Lung (tissue), 12 donors: ENCODE measurements around the gene TMEM235. TPM values are rescaled to one million over a fixed set of nuclear protein-coding genes. Genes with fewer than 3 reads are reported as not detected.

Experiments
- ATAC-seq: fragments of 200-7000 bp; cut with Tn5 transposase; one replicate; pipeline ENCODE4 v1.9.1; 2020; ENCODE audit warnings: moderate number of reproducible peaks; ENCODE audit not compliant: insufficient read depth, low FRiP score
- DNase-seq, 3 donors: peaks; one replicate each; pipeline ENCODE4 v3.0.0-alpha.2; 2013 to 2017
- H3K27ac ChIP-seq, 2 donors: one replicate each; pipeline ENCODE4 v1.5.1; 2013; ENCODE audit warnings: mild to moderate bottlenecking in 2 of 2, moderate library complexity in 2 of 2, control low read depth in 1 of 2, inconsistent platforms in 1 of 2, low read depth in 1 of 2, low read length in 1 of 2
- H3K27me3 ChIP-seq, 3 donors: one replicate each; pipeline ENCODE4 v1.5.1; 2013; ENCODE audit warnings: low read length in 2 of 3; ENCODE audit not compliant: control insufficient read depth in 3 of 3, insufficient read depth in 3 of 3
- H3K36me3 ChIP-seq, 4 donors: one replicate each; pipeline ENCODE4 v1.5.1; 2013; ENCODE audit warnings: low read length in 4 of 4, mild to moderate bottlenecking in 1 of 4, moderate library complexity in 1 of 4; ENCODE audit not compliant: control insufficient read depth in 4 of 4, insufficient read depth in 4 of 4
- H3K4me1 ChIP-seq, 5 donors: one replicate each; pipeline ENCODE4 v1.5.1; 2013; ENCODE audit warnings: low read length in 5 of 5, mild to moderate bottlenecking in 2 of 5, moderate library complexity in 1 of 5; ENCODE audit not compliant: control insufficient read depth in 5 of 5, insufficient read depth in 5 of 5
- H3K4me3 ChIP-seq: one replicate; pipeline ENCODE4 v1.5.1; 2013; ENCODE audit warnings: mild to moderate bottlenecking, control low read depth, moderate library complexity
- H3K9ac ChIP-seq, 2 donors: one replicate each; pipeline ENCODE4 v1.5.1; 2013; ENCODE audit warnings: low read length in 2 of 2, control low read depth in 1 of 2; ENCODE audit not compliant: insufficient read depth in 1 of 2
- H3K9me3 ChIP-seq, 4 donors: one replicate each; pipeline ENCODE4 v1.5.1; 2013; ENCODE audit warnings: low read length in 3 of 4, mild to moderate bottlenecking in 1 of 4, moderate library complexity in 1 of 4; ENCODE audit not compliant: control insufficient read depth in 4 of 4, insufficient read depth in 3 of 4
- WGBS, 2 donors: extraction: QIAGEN DNeasy Blood & Tissue Kit; methylation state at CpG; one replicate each; pipeline ENCODE4 v1.1.7; 2013; 5-methylcytosine and 5-hydroxymethylcytosine counted together
- polyA plus RNA-seq, 2 donors: library from polyadenylated mRNA; stranded (reverse); fragments of 200-250 nt; gene quantifications; one replicate each; pipeline ENCODE4 v1.2.1, GENCODE V29; 2013
- total RNA-seq, 2 donors: library from RNA; depleted of rRNA in 1 of 2; stranded (reverse); fragments of >200 nt in 1 of 2; gene quantifications; one replicate each; pipeline ENCODE4 v1.2.1, GENCODE V29; 2014 to 2021
- TF ChIP-seq, protein P1 (sequence below): IDR thresholded peaks from 2 replicates; pipeline ENCODE4 v1.5.1; 2012; ENCODE audit warnings: mild to moderate bottlenecking; ENCODE audit errors: control extremely low read depth, extremely low read depth
- donor health status: control.
- donor health status: control.
- donor health status: Bipolar disorder and iron deficiency.
- donor health status: healthy.
- donor health status: DM: yes; HTN: yes; CAD: no.

The TMEM235 gene
- total and polyA plus RNA-seq, 4 donors = 0.08 to 0.97 TPM; not detected in 2

GRCh38 chr17:78210111-78210510 lies 21.3 kb upstream of the TMEM235 start:
- Histone ChIP-seq H3K36me3 (peaks cover 0 to 4% (median 0%) of the 10 kb centered on the region in 4 donors), H3K9ac (no peak overlapping the region)
- TF ChIP-seq, protein P1, sequence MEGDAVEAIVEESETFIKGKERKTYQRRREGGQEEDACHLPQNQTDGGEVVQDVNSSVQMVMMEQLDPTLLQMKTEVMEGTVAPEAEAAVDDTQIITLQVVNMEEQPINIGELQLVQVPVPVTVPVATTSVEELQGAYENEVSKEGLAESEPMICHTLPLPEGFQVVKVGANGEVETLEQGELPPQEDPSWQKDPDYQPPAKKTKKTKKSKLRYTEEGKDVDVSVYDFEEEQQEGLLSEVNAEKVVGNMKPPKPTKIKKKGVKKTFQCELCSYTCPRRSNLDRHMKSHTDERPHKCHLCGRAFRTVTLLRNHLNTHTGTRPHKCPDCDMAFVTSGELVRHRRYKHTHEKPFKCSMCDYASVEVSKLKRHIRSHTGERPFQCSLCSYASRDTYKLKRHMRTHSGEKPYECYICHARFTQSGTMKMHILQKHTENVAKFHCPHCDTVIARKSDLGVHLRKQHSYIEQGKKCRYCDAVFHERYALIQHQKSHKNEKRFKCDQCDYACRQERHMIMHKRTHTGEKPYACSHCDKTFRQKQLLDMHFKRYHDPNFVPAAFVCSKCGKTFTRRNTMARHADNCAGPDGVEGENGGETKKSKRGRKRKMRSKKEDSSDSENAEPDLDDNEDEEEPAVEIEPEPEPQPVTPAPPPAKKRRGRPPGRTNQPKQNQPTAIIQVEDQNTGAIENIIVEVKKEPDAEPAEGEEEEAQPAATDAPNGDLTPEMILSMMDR = no peak

DNA sequence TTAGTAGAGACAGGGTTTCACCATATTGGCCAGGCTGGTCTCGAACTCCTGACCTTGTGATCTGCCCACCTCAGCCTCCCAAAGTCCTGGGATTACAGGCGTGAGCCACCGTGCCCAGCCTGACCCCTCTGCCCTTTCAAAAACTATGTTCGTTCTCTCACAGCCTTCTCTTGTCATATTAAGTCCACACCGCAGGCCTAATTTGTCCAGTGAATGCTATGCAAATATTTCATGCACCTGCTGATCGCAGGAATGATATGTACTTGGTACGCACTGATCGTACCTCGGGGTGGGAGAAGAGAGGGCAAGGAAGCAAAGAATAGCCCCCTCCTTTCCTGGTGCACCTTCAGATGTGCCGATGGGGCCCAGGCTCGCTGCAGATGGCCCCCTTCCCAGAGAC lies 20.4 kb upstream of the TMEM235 start:
- 77 to 88% methylated on average over 11 of the region's 11 CpGs for WGBS, 2 donors
- Histone ChIP-seq H3K27me3 (no peaks in the 10 kb centered on the region), H3K27ac (no peak overlapping the region), H3K36me3 (peaks cover 0 to 3% (median 0%) of the 10 kb centered on the region in 4 donors), H3K4me1 (peaks cover 0 to 14% (median 3%) of the 10 kb centered on the region in 5 donors), H3K4me3 (no peak overlapping the region), H3K9me3 (no peaks in the 10 kb centered on the region), H3K9ac (no peak overlapping the region)
- ATAC-seq (no peak), DNase-seq (no peak)
- TF ChIP-seq, protein P1 = no peak

More at GRCh38 chr17:78210111-78210510, 21.3 kb upstream of the TMEM235 start:
- Histone ChIP-seq H3K27me3 (no peaks in the 10 kb centered on the region), H3K9me3 (no peaks in the 10 kb centered on the region), H3K4me1 (peaks cover 0 to 9% (median 3%) of the 10 kb centered on the region in 5 donors), H3K27ac (no peak overlapping the region), H3K4me3 (no peak overlapping the region)
- ATAC-seq = no peak
- 83 to 89% methylated on average over 10 of the region's 10 CpGs for WGBS, 2 donors
- no peak for DNase-seq

DNA sequence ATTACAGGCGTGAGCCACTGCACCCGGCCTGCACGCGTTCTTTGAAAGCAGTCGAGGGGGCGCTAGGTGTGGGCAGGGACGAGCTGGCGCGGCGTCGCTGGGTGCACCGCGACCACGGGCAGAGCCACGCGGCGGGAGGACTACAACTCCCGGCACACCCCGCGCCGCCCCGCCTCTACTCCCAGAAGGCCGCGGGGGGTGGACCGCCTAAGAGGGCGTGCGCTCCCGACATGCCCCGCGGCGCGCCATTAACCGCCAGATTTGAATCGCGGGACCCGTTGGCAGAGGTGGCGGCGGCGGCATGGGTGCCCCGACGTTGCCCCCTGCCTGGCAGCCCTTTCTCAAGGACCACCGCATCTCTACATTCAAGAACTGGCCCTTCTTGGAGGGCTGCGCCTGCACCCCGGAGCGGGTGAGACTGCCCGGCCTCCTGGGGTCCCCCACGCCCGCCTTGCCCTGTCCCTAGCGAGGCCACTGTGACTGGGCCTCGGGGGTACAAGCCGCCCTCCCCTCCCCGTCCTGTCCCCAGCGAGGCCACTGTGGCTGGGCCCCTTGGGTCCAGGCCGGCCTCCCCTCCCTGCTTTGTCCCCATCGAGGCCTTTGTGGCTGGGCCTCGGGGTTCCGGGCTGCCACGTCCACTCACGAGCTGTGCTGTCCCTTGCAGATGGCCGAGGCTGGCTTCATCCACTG lies 17.3 kb upstream of the TMEM235 start, which contains the start of gene BIRC5:
Gene BIRC5 (plus strand): TSS at position 238 of the 690 bp plus-strand sequence. CDS start 64 bp downstream, at position 302.
- peak; percentile 88 to 92 (median 88) for DNase-seq
- Histone ChIP-seq H3K36me3 (no peaks in the 10 kb centered on the region), H3K27ac (no peak within 1 kb of the TSS), H3K4me1 (peaks cover 0 to 18% (median 3%) of the 10 kb centered on the region in 5 donors), H3K27me3 (no peaks in the 10 kb centered on the region), H3K4me3 (peak within 1 kb of the TSS; percentile 33), H3K9me3 (no peaks in the 10 kb centered on the region), H3K9ac (peak within 1 kb of the TSS in 1 of 2 donors; percentile 53)
- 1% methylated on average over 45 to 60 of the region's 60 CpGs for WGBS, 2 donors
- ATAC-seq = peak; percentile 99
- TF ChIP-seq, protein P1 = no peak
